ENCODE results near the gene DOK4.

DNA sequence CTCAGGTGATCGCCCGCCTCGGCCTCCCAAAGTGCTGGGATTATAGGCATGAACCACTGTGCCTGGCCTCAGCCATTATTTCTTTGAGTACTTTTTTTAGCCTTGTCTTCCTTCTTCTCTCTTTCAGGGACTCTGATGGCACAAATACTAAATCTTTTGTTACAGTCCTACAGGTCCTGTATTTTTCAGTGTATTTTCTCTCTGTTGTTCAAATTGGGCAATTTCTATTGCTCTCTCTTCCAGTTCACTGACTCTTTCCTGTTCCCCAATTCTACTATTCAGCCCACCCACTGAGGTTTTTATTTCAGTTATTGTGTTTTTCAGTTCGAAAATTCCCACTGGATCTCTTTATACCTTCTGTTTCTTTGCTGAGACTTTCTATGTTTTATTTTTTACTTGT is 7.5 kb upstream of the DOK4 start:
- no peak for TF ChIP-seq EZH2phosphoT487 (IDR thresholded peaks at IDR 0.05; ENCODE audit: low read depth, severe bottlenecking, unreplicated experiment)
- TF ChIP-seq, protein P1, sequence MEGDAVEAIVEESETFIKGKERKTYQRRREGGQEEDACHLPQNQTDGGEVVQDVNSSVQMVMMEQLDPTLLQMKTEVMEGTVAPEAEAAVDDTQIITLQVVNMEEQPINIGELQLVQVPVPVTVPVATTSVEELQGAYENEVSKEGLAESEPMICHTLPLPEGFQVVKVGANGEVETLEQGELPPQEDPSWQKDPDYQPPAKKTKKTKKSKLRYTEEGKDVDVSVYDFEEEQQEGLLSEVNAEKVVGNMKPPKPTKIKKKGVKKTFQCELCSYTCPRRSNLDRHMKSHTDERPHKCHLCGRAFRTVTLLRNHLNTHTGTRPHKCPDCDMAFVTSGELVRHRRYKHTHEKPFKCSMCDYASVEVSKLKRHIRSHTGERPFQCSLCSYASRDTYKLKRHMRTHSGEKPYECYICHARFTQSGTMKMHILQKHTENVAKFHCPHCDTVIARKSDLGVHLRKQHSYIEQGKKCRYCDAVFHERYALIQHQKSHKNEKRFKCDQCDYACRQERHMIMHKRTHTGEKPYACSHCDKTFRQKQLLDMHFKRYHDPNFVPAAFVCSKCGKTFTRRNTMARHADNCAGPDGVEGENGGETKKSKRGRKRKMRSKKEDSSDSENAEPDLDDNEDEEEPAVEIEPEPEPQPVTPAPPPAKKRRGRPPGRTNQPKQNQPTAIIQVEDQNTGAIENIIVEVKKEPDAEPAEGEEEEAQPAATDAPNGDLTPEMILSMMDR (IDR thresholded peaks at IDR 0.05; ENCODE audit: poor library complexity) = no peak

Measured in hepatocyte (in vitro differentiated cells).